Ishikawa (cell line): ENCODE data around the gene ADK.

Source experiments
- CEBPB ChIP-seq: IDR thresholded peaks from 2 replicates; pipeline ENCODE4 v1.6.1; 2012
- EGR1 ChIP-seq: IDR thresholded peaks from 2 replicates; pipeline ENCODE4 v1.6.1; 2012
- FOXM1 ChIP-seq: IDR thresholded peaks from 2 replicates; pipeline ENCODE4 v1.6.1; 2012; ENCODE audit warnings: low read depth, borderline replicate concordance
- MAX ChIP-seq: IDR thresholded peaks from 2 replicates; pipeline ENCODE4 v1.6.1; 2012
- NFIC ChIP-seq: IDR thresholded peaks from 2 replicates; pipeline ENCODE4 v1.6.1; 2012
- RAD21 ChIP-seq: IDR thresholded peaks from 2 replicates; pipeline ENCODE4 v1.6.1; 2012; ENCODE audit warnings: low read depth
- TAF1 ChIP-seq: IDR thresholded peaks from 2 replicates; pipeline ENCODE4 v1.6.1; 2012; ENCODE audit warnings: low read depth, mild to moderate bottlenecking
- TEAD4 ChIP-seq: IDR thresholded peaks from 2 replicates; pipeline ENCODE4 v1.6.1; 2012
- USF1 ChIP-seq: IDR thresholded peaks from 2 replicates; pipeline ENCODE4 v1.6.1; 2012
- YY1 ChIP-seq: IDR thresholded peaks from 2 replicates; pipeline ENCODE4 v1.6.1; 2012; ENCODE audit warnings: low read depth
- TF ChIP-seq, protein P1 (sequence below): IDR thresholded peaks from 2 replicates; pipeline ENCODE4 v1.6.1; 2012; ENCODE audit warnings: low read depth, mild to moderate bottlenecking

GRCh38 chr10:74691164-74691563, 540.1 kb downstream of the ADK start:
- TF ChIP-seq CEBPB (no peak), FOXM1 (no peak), TAF1 (no peak), NFIC (no peak), MAX (no peak), RAD21 (no peak), YY1 (no peak), USF1 (no peak), TEAD4 (no peak), EGR1 (no peak)
- TF ChIP-seq, protein P1, sequence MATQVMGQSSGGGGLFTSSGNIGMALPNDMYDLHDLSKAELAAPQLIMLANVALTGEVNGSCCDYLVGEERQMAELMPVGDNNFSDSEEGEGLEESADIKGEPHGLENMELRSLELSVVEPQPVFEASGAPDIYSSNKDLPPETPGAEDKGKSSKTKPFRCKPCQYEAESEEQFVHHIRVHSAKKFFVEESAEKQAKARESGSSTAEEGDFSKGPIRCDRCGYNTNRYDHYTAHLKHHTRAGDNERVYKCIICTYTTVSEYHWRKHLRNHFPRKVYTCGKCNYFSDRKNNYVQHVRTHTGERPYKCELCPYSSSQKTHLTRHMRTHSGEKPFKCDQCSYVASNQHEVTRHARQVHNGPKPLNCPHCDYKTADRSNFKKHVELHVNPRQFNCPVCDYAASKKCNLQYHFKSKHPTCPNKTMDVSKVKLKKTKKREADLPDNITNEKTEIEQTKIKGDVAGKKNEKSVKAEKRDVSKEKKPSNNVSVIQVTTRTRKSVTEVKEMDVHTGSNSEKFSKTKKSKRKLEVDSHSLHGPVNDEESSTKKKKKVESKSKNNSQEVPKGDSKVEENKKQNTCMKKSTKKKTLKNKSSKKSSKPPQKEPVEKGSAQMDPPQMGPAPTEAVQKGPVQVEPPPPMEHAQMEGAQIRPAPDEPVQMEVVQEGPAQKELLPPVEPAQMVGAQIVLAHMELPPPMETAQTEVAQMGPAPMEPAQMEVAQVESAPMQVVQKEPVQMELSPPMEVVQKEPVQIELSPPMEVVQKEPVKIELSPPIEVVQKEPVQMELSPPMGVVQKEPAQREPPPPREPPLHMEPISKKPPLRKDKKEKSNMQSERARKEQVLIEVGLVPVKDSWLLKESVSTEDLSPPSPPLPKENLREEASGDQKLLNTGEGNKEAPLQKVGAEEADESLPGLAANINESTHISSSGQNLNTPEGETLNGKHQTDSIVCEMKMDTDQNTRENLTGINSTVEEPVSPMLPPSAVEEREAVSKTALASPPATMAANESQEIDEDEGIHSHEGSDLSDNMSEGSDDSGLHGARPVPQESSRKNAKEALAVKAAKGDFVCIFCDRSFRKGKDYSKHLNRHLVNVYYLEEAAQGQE = no peak
